ENCODE data around the gene NOC4L.

The NOC4L gene

GRCh38 chr12:132170094-132170636, 25.9 kb downstream of the NOC4L start:
- DNase-seq (ENCODE audit: low read depth) = peak; percentile 75

GRCh38 chr12:132170637-132171292, 26.5 kb downstream of the NOC4L start:
- DNase-seq (ENCODE audit: low read depth) = no peak

- DNase-seq (ENCODE audit: low read depth) = no peak
These were observed 27.2 kb downstream of the NOC4L start for GRCh38 chr12:132171293-132171967.

GRCh38 chr12:132171968-132172521, 27.8 kb downstream of the NOC4L start:
- DNase-seq (ENCODE audit: low read depth) = no peak

GRCh38 chr12:132172619-132173018, 28.4 kb downstream of the NOC4L start:
- no peak for DNase-seq (ENCODE audit: low read depth)

- no peak for DNase-seq (ENCODE audit: low read depth)
These were observed 29.1 kb downstream of the NOC4L start for GRCh38 chr12:132173135-132174014.

- no peak for DNase-seq (ENCODE audit: low read depth)
These were observed 30.0 kb downstream of the NOC4L start for GRCh38 chr12:132174015-132174838.

- DNase-seq (ENCODE audit: low read depth) = no peak
These were observed 30.7 kb downstream of the NOC4L start for GRCh38 chr12:132174839-132175490.

- DNase-seq (ENCODE audit: low read depth) = no peak
These were observed 31.5 kb downstream of the NOC4L start for GRCh38 chr12:132175496-132176384.

GRCh38 chr12:132176385-132176919, 32.2 kb downstream of the NOC4L start:
- DNase-seq (ENCODE audit: low read depth) = no peak

- DNase-seq (ENCODE audit: low read depth) = no peak
These were observed 32.8 kb downstream of the NOC4L start for GRCh38 chr12:132176920-132177551.

GRCh38 chr12:132178316-132178715, 34.1 kb downstream of the NOC4L start:
- no peak for DNase-seq (ENCODE audit: low read depth)

- no peak for DNase-seq (ENCODE audit: low read depth)
These were observed 34.6 kb downstream of the NOC4L start for GRCh38 chr12:132178801-132179401.

- DNase-seq (ENCODE audit: low read depth) = no peak
These were observed 35.4 kb downstream of the NOC4L start for GRCh38 chr12:132179431-132180362.

- DNase-seq (ENCODE audit: low read depth) = no peak
These were observed 36.6 kb downstream of the NOC4L start for GRCh38 chr12:132180648-132181546.

GRCh38 chr12:132181570-132182200, 37.4 kb downstream of the NOC4L start:
- DNase-seq (ENCODE audit: low read depth) = no peak
